ENCODE data around the gene ATP8B2. TPM values are rescaled to one million over a fixed set of nuclear protein-coding genes. Genes with fewer than 3 reads are reported as not detected.

ATP8B2 gene
- polyA plus RNA-seq, 1 donor (not counting 4 experiments of a cell fraction or from before 2014, with no cell fraction given): 12.5 TPM

- peaks cover 17% of the 10 kb centered on the region for H3K4me1 ChIP-seq (ENCODE audit: control insufficient read depth, extremely low read depth, insufficient read depth, low read length)
- no peak overlapping the region for H3K27ac ChIP-seq (ENCODE audit: control insufficient read depth, insufficient read depth, low read length)
- no peak for TF ChIP-seq CTCF (optimal IDR thresholded peaks at IDR 0.05 in 1 of 3, IDR thresholded peaks at IDR 0.05 in 1 of 3, conservative IDR thresholded peaks at IDR 0.05 in 1 of 3; ENCODE audit: extremely low read depth in 1 of 3, insufficient read depth in 2 of 3, low read length in 3 of 3)
- no peak for TF ChIP-seq EZH2 (IDR thresholded peaks at IDR 0.05; ENCODE audit: low read length)
- dilution Hi-C loops (cut with MboI; ENCODE audit: extremely low pct_ligation_motif_present, low sequenced_read_pairs): no loop called here
- no peaks in the 10 kb centered on the region for H3K9me1 ChIP-seq (ENCODE audit: control insufficient read depth, extremely low read depth, insufficient read depth, low read length)
- FAIRE-seq (no peak), DNase-seq (ENCODE audit: low read depth, low spot score) (no peak)
- no peak overlapping the region for H3K9ac ChIP-seq (ENCODE audit: control insufficient read depth, extremely low read depth, insufficient read depth, low read length)
- no peaks in the 10 kb centered on the region for H3K79me2 ChIP-seq (ENCODE audit: control insufficient read depth, insufficient read depth, low read length)
- H3K9me3 ChIP-seq (ENCODE audit: control insufficient read depth, low read depth, low read length): no peaks in the 10 kb centered on the region
- no peak overlapping the region for H2AFZ ChIP-seq (ENCODE audit: control insufficient read depth, low read length)
- no peaks in the 10 kb centered on the region for H4K20me1 ChIP-seq (ENCODE audit: control insufficient read depth, extremely low read depth, insufficient read depth, low read length)
- H3K4me2 ChIP-seq (ENCODE audit: control insufficient read depth, extremely low read depth, insufficient read depth, low read depth, low read length): no peak overlapping the region
- no peaks in the 10 kb centered on the region for H3K27me3 ChIP-seq (ENCODE audit: control insufficient read depth, extremely low read depth, insufficient read depth, low read length)
- no peak overlapping the region for H3K4me3 ChIP-seq (ENCODE audit: control insufficient read depth in 2 of 3, extremely low read depth in 1 of 3, insufficient read depth in 2 of 3, low read depth in 1 of 3, low read length in 3 of 3)
- no peaks in the 10 kb centered on the region for H3K36me3 ChIP-seq (ENCODE audit: control insufficient read depth in 2 of 2, extremely low read depth in 1 of 2, insufficient read depth in 2 of 2, low read length in 2 of 2)
These were observed 61.5 kb downstream of the ATP8B2 start for GRCh38 chr1:154386643-154387352.

- H3K9ac ChIP-seq (ENCODE audit: control insufficient read depth, extremely low read depth, insufficient read depth, low read length): no peak overlapping the region
- no peak overlapping the region for H3K27ac ChIP-seq (ENCODE audit: control insufficient read depth, insufficient read depth, low read length)
- H4K20me1 ChIP-seq (ENCODE audit: control insufficient read depth, extremely low read depth, insufficient read depth, low read length): no peaks in the 10 kb centered on the region
- peak overlapping the region; percentile 61 for H2AFZ ChIP-seq (ENCODE audit: control insufficient read depth, low read length)
- H3K79me2 ChIP-seq (ENCODE audit: control insufficient read depth, insufficient read depth, low read length): no peaks in the 10 kb centered on the region
- FAIRE-seq: peak; percentile 88
- peak; percentile 71 for DNase-seq (ENCODE audit: low read depth, low spot score)
- H3K4me3 ChIP-seq (ENCODE audit: control insufficient read depth in 2 of 3, extremely low read depth in 1 of 3, insufficient read depth in 2 of 3, low read depth in 1 of 3, low read length in 3 of 3): no peak overlapping the region
- H3K4me2 ChIP-seq (ENCODE audit: control insufficient read depth, extremely low read depth, insufficient read depth, low read depth, low read length): peak overlapping the region; percentile 22
- H3K4me1 ChIP-seq (ENCODE audit: control insufficient read depth, extremely low read depth, insufficient read depth, low read length): peaks cover 10% of the 10 kb centered on the region
- H3K9me1 ChIP-seq (ENCODE audit: control insufficient read depth, extremely low read depth, insufficient read depth, low read length): no peaks in the 10 kb centered on the region
- TF ChIP-seq CTCF (optimal IDR thresholded peaks at IDR 0.05 in 1 of 3, IDR thresholded peaks at IDR 0.05 in 1 of 3, conservative IDR thresholded peaks at IDR 0.05 in 1 of 3; ENCODE audit: extremely low read depth in 1 of 3, insufficient read depth in 2 of 3, low read length in 3 of 3) (no peak), EZH2 (IDR thresholded peaks at IDR 0.05; ENCODE audit: low read length) (no peak)
- no peaks in the 10 kb centered on the region for H3K27me3 ChIP-seq (ENCODE audit: control insufficient read depth, extremely low read depth, insufficient read depth, low read length)
- no peaks in the 10 kb centered on the region for H3K36me3 ChIP-seq (ENCODE audit: control insufficient read depth in 2 of 2, extremely low read depth in 1 of 2, insufficient read depth in 2 of 2, low read length in 2 of 2)
- H3K9me3 ChIP-seq (ENCODE audit: control insufficient read depth, low read depth, low read length): no peaks in the 10 kb centered on the region
- dilution Hi-C loops (cut with MboI; ENCODE audit: extremely low pct_ligation_motif_present, low sequenced_read_pairs): no loop called here
These were observed 65.9 kb downstream of the ATP8B2 start for GRCh38 chr1:154391086-154391770.
